WERI-Rb-1 (cell line): ENCODE data around the gene CLINT1.

ENCODE experiments used
- DNase-seq: peaks from one replicate; pipeline ENCODE4 v3.0.0-alpha.2; 2020
- H3K27ac ChIP-seq: fragments of 250-450 bp; sonication (Bioruptor Pico); 2 replicates; pipeline ENCODE4 v1.5.1; 2020; ENCODE audit warnings: mild to moderate bottlenecking, moderate library complexity
- H3K27me3 ChIP-seq: fragments of 250-450 bp; sonication (Bioruptor Pico); 2 replicates; pipeline ENCODE4 v1.5.1; 2021; ENCODE audit warnings: mild to moderate bottlenecking, low read depth, moderate library complexity; ENCODE audit not compliant: insufficient read depth, severe bottlenecking
- H3K36me3 ChIP-seq: fragments of 250-450 bp; sonication (Bioruptor Pico); 2 replicates; pipeline ENCODE4 v1.5.1; 2020; ENCODE audit warnings: mild to moderate bottlenecking, moderate library complexity
- H3K4me3 ChIP-seq: 2 replicates; pipeline ENCODE4 v1.5.1; 2011; ENCODE audit warnings: low read depth, mild to moderate bottlenecking, control low read depth, low read length
- H3K9me3 ChIP-seq: fragments of 250-450 bp; sonication (Bioruptor Pico); 2 replicates; pipeline ENCODE4 v1.5.1; 2021; ENCODE audit warnings: mild to moderate bottlenecking, moderate library complexity; ENCODE audit not compliant: severe bottlenecking
- TF ChIP-seq, protein P1 (sequence below): IDR thresholded peaks from 2 replicates; pipeline ENCODE4 v1.5.1; 2011; ENCODE audit warnings: low read depth, mild to moderate bottlenecking, control low read depth, inconsistent platforms, low read length

CLINT1 gene

DNA sequence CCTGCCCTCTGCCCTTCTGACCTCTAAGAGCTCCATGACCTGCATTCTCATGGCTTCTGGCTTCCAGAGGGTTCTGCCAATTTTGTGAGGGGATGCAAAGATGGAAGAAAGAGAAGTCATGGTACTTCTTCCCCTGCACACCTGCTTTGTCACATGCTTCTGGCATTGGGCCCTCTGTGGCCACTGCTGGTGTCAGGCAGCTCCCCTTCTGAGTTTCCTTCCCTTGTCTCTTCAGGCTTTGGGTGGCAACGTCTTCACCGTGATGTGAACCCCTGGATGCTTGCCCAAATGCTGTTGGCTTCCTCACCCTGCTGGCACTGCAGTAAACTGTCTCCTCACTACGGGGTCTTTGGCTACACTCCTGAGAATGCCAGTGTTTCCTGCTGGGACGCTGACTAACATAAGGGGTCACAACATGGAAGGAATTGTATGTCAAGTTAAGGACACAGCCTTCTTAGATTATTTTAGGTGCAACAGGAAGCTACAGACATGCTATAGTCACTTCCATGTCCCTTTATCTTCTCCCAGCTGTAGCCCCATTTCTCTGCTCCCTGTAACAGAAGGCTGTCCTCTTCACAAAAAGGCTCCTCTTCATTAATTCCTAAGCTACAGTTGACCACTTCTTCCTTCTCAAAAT, 8.9 kb upstream of the CLINT1 start:
- no peak for DNase-seq
- Histone ChIP-seq H3K27ac (no peak overlapping the region), H3K27me3 (no peaks in the 10 kb centered on the region), H3K9me3 (no peaks in the 10 kb centered on the region), H3K36me3 (no peaks in the 10 kb centered on the region), H3K4me3 (no peak overlapping the region)
- TF ChIP-seq, protein P1, sequence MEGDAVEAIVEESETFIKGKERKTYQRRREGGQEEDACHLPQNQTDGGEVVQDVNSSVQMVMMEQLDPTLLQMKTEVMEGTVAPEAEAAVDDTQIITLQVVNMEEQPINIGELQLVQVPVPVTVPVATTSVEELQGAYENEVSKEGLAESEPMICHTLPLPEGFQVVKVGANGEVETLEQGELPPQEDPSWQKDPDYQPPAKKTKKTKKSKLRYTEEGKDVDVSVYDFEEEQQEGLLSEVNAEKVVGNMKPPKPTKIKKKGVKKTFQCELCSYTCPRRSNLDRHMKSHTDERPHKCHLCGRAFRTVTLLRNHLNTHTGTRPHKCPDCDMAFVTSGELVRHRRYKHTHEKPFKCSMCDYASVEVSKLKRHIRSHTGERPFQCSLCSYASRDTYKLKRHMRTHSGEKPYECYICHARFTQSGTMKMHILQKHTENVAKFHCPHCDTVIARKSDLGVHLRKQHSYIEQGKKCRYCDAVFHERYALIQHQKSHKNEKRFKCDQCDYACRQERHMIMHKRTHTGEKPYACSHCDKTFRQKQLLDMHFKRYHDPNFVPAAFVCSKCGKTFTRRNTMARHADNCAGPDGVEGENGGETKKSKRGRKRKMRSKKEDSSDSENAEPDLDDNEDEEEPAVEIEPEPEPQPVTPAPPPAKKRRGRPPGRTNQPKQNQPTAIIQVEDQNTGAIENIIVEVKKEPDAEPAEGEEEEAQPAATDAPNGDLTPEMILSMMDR: no peak

DNA sequence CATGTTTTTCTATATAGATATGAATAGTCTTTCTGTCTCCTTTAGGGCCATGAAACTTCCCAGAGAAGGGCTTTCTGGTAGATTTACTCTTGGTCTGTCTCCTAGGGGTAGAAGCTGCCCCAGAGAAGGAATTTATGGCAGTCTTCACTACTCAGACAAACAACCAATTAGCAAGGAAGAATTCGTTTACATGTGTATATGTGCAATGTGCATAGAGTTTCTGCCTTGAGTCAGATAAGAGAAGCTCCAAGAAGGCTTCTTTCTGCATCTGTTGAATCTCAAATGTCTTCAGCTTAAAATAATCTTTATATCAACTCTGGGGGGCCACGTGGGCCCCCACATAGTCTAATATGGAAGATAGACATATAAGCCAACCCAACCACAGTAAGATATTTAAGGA, 7.6 kb upstream of the CLINT1 start:
- DNase-seq: no peak
- no peaks in the 10 kb centered on the region for H3K36me3 ChIP-seq
- no peaks in the 10 kb centered on the region for H3K9me3 ChIP-seq
- H3K27me3 ChIP-seq: no peaks in the 10 kb centered on the region
- H3K4me3 ChIP-seq: no peak overlapping the region
- no peak overlapping the region for H3K27ac ChIP-seq
- TF ChIP-seq, protein P1: no peak

DNA sequence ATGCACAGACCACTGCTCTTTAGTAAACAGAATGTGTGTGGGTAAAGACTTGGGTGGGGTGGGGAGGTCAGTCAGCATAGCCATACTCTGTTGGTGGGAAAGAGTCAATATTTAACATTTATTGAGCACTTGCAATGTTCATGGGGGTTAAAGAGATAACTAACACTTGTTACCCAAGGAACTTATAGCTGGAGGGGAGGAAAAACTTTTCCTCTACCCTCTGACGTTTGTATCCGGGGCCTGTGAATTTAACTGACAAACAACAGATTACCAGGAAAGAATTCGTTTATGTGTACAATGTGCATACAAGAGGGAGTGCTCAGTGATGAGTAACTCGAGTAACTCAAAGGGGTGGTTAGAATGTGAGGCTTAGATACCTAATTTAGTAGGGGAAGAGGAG, 6.8 kb upstream of the CLINT1 start:
- Histone ChIP-seq H3K27ac (no peak overlapping the region), H3K36me3 (no peaks in the 10 kb centered on the region), H3K9me3 (no peaks in the 10 kb centered on the region), H3K4me3 (no peak overlapping the region), H3K27me3 (no peaks in the 10 kb centered on the region)
- DNase-seq: no peak
- TF ChIP-seq, protein P1: no peak

- DNase-seq: no peak
- TF ChIP-seq, protein P1: no peak
- Histone ChIP-seq H3K27me3 (no peaks in the 10 kb centered on the region), H3K27ac (no peak overlapping the region), H3K9me3 (no peaks in the 10 kb centered on the region), H3K36me3 (no peaks in the 10 kb centered on the region), H3K4me3 (no peak overlapping the region)
Observed at GRCh38 chr5:157864067-157864466, 5.1 kb upstream of the CLINT1 start.

GRCh38 chr5:157862183-157862851, 3.4 kb upstream of the CLINT1 start:
- Histone ChIP-seq H3K27ac (no peak overlapping the region), H3K36me3 (no peaks in the 10 kb centered on the region; the same call in 1 of the 2 replicates), H3K4me3 (no peak overlapping the region), H3K27me3 (no peaks in the 10 kb centered on the region), H3K9me3 (no peaks in the 10 kb centered on the region)
- no peak for DNase-seq
- TF ChIP-seq, protein P1: no peak
